GM19240 (cell line): ENCODE results near the gene OR4F6.
"Not testable (repeated sequence)": the region's sequence is repeated elsewhere in the genome, so short reads cannot be mapped to it uniquely, and the experiment has no call there.

Experiments
- DNase-seq: peaks from one replicate; pipeline ENCODE4 v3.0.0; 2011; ENCODE audit warnings: low spot score; ENCODE audit not compliant: insufficient read length

The OR4F6 gene

DNA sequence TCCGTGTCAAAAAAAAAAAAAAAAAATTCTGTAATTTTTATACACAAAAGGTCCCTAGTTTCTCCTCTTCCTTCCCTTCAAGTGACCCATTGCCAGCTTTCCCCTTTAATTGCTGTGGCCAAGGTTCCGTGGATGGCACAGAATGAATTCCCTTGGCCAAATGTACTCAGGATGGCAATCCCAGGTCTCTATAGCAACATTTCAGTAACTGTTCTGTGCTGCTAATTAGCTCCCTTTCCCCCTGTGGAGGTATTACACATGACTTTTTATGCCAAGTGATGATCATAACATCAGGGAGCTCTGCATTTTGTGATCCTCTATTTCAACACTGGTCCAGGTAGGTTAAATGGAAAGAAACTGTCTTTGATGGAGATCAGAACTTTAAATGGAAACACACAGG, at the start of gene OR4F6:
OR4F6 (plus strand) TSS at position 301 of the 400 bp plus-strand sequence. CDS start 2,211 bp downstream, outside the sequence.
- DNase-seq = no peak

- not testable (repeated sequence) for DNase-seq
These were observed 38.5 kb upstream of the OR4F6 start for GRCh38 chr15:101764669-101765339.

DNA sequence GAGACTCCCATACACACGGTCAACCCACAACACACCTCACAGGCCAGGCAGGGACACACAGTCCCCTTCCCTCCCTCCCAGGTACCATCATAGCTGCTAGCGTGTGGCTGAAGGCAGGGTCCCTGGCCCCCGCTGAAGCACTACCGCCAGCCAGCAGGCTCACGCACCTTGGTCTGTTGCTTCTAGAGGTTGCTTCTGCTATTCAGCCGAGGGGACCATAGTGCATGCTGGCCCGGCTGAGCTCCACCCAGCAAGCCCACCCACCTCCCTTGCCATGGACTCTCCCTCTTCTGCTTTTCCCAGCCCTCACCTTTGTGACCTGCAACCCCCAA, 38.0 kb upstream of the OR4F6 start:
- not testable (repeated sequence) for DNase-seq

- DNase-seq = no peak
These were observed 37.4 kb upstream of the OR4F6 start for GRCh38 chr15:101765772-101766456.

DNA sequence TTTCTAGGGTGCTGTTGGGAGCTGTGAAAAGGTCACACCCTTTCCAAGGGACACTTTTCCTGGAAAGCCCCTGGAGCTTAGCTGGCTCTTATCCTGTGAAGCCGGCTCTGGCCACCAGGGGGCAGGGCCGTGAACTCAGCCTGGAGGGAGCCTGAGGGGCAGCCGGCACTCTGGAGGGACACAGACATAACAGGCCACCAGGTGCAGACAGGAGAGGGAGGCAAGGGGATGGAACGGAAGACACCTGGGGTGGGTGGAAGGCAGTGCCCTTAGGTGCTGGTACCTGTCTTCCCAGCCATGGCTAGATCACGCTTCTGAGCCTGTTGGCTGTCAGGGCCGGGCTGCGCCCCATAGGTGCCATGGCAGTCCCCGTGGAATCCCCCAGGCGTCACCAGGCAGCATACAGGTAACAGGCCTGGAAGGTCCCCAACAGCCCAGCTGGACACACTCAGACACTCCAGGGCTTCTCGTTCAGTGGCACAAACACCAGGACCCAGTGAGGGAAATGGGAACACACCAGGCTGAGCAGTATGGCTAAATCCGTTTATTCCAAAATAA, 36.1 kb upstream of the OR4F6 start:
- DNase-seq = not testable (repeated sequence)

- DNase-seq = no peak
These were observed 30.4 kb upstream of the OR4F6 start for GRCh38 chr15:101772921-101773320.

DNA sequence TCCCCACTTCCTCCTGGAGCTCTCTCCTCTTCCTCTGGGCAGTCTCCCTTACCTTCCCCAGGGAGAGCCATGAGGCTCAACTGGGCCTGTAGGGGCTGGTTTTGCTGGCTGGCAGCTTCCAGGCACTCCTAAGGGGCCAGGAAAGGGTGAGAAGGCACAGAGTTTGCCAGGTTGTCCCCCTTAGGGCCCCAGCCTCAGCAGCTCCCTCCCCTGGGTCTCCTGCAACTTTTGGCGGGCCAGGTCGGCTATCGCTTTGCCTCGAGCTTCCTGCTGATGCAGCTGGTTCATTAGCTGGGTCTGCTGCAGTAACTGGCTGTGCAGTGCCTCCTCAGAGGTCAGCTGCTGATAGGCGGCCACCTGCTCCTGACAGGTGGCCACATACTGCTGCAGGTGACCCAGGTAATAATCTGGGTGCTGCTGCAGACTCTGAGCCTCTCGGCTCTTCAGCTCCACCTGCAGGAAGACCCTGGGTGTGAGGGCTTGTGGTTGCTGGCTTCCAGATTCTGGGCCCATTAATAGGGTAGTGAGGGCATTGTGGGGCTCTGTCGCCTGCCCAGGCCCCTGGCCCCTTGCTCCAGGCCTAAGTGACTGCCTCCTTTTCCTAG, 29.7 kb upstream of the OR4F6 start:
- DNase-seq = no peak

DNA sequence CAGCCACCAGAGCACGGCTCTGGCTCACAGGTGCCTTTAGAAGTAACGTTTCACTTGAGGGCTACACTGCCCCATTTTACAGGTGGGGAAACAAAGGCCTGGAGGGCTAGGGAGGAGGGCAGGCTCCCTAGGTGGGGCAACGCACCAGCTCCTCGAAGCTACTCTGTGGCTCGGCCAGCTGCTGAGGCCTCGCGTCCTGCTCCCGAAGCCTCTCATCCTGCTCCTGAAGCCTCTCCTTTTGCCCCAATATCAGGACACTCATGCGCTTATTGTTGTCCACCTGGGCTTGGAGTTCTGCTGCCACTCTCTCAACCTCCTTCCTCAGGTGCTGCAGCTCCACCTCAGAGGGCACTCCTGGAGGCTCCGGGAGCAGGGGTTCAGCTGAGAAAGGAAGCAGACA, 28.2 kb upstream of the OR4F6 start:
- no peak for DNase-seq

DNA sequence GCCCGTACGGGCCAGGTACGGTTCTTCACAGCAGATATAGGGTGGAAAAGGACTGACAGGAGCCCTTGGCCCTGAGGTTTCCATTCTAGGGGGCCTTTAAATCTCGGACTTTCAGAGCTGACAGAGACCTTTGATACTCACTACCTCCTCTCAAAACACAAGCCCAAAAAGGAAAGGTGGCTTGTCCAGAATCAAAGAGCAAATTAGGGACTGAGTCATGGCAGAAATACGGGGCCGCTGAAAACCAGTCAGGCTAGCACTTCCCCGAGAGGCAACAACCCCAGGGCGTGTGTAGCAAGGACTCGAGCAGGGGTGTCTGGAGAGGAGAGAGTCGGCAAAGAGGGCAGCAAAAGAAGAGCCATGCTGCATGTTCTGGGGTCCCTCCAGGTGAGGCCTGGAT, 24.7 kb upstream of the OR4F6 start:
- DNase-seq = not testable (repeated sequence)

GRCh38 chr15:101780225-101780624, 23.1 kb upstream of the OR4F6 start:
- DNase-seq = not testable (repeated sequence)

DNA sequence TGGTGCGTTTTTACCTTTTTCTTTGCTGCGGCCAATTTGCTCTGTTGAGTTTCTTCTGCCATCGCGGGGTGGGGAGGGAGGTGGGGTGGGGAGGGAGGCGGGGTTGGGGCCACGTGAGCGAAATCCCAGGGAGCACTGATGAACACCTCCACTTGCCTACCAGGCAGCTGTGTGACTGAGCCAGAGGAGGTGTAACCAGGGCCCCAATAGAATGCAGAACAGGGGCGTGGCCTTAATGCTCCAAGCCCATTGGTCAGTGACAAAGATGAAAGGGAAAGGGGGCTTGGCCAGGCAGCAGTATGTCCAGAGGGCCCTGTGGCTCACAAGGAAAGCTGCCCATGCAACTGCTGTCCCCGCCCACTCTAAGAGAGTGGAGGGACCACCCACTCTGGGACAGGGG, 21.4 kb upstream of the OR4F6 start:
- no peak for DNase-seq

DNA sequence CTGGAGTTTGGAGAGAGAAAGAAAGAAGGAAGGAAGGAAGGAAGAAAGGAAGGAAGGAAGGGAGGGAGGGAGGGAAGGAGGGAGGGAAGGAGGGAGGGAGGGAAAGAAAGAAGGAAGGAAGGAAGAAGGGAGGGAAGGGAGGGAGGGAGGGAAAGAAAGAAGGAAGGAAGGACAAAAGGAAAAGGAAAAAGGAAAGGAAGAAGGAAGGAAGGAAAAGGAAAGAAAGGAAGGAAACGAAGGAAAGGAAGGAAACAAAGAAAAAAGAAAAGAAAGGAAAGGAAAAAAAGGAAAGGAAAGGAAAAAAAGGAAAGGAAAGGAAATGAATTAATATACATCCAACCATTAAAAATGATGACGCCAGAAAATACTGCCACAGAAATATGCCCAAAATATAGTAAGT, 18.7 kb upstream of the OR4F6 start:
- no peak for DNase-seq

DNA sequence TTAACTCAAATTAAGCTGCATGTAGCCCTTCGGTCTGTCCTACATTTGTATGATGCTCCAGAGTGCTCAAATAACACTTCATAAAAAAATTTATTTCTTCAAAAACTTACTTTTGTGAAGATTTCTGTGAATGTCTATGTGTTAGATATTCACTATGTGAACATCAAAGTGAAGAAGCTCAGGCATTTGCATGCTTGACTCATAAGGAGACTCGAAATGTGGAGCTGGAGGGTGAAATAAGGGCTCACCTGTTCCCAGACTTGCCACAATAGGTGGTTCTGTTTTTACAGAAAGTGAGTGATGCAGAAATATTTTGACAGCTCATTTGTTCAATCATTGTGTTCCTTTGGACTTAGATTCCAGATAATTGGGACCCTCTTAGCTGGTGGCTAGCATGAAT, 16.9 kb upstream of the OR4F6 start:
- not testable (repeated sequence) for DNase-seq

DNA sequence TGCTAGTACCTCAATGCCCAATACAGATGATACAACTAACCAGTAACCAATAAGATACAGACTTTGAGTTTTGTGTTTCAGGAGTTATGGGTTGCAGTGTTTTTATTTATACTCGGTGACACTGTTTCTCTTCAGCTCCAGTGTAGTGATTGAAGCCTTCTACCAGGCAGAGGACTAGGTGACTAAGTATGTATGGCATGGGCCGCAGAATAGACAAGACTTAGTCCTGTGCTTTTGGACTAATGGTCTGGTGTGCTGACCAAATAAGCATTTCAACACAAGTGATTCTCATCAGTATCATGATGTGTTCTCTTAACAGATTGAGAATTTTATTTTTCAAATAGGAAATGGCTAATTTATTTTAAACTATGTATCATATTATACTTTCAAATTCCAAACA, 15.3 kb upstream of the OR4F6 start:
- DNase-seq = not testable (repeated sequence)

DNA sequence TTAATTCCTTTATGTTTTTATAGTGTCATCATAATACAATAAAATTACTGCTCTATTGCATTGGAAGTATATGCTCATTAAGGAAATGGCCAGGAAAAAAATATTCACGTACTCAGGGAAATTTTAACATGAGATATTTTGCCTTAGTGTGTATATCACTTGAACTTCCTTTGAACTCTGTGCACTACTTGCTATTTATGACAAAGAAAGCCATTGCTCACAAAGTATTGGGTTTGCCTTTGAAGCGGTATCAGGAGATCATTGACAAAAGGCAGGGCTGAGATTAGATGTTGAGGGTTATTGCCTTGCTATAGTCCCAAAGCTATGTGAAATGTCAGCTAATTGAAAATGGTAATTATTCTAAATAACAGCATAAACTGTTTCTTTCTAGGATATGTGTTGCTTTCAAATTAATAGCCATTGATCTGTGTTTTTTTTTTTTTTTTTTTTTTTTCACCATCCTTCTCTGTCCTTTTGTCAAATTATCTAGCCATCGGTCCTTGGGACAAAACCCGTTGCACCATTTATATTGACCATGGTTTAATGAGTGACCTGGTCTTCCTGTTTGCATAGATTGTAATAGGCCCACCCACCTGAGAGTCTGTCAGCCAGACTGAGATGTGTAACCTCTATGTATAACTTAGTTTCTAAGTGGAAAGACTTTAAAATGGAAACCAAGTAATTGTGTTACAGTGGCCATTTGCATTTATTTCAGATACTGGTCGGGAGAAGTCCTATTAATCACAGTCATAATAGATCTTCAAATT, 14.6 kb upstream of the OR4F6 start:
- not testable (repeated sequence) for DNase-seq

DNA sequence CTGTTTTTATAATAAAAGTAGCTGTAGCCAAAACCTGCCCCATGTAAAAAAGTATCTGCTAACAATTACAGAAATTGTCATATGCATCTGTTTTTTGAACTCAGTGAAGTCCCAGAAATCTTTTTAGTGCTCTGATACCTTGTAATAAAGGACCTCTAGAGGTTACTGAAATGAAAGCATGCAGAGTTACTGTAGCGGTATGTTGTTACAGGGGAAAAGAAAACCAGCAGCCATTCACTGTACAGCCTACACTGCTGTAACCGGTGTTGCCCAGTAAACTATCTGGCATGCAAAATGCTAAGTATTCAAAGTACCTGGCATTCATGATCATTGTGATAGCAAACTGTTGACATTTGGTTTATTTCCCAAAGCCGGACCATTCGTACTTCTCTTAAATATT, 12.6 kb upstream of the OR4F6 start:
- DNase-seq = not testable (repeated sequence)

GRCh38 chr15:101793981-101794380, 9.3 kb upstream of the OR4F6 start:
- not testable (repeated sequence) for DNase-seq

GRCh38 chr15:101795455-101795854, 7.9 kb upstream of the OR4F6 start:
- DNase-seq = no peak

- DNase-seq = no peak
These were observed 3.6 kb upstream of the OR4F6 start for GRCh38 chr15:101799665-101800064.

DNA sequence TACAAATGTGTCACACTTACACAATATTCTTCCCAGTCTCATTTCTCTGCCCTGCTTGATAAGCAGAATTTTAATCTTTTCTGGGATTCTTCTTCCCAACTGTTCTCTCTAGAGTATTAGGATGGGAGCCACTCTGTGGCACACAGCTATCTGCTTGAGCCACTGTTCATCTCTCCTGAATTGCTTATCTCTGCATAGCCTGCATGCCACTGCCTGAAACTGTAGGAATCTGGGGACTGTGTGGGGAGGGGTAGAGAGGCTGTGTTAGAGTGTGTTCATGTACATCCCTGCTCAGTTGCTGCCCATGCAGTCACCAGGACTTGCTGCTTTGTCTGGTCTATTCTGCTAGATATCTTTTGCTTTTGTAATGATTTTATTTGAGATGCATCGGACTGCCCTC, 2.3 kb upstream of the OR4F6 start:
- no peak for DNase-seq

GRCh38 chr15:101803676-101804075, 367 bp downstream of the OR4F6 start:
- DNase-seq = no peak

GRCh38 chr15:101804375-101804774, 1.1 kb downstream of the OR4F6 start:
- no peak for DNase-seq
